Hippocampal formation (tissue), 2 donors: ENCODE data around the gene CSNK2A2.

Experiments
- DNase-seq, 2 donors: peaks; one replicate each; lab custom pipeline; 2025; lab: John Stamatoyannopoulos, UW

CSNK2A2 gene

GRCh38 chr16:58198803-58199411, 1.0 kb upstream of the CSNK2A2 start:
- DNase-seq: no peak

- DNase-seq: no peak
Observed at GRCh38 chr16:58197314-58198012, 443 bp downstream of the CSNK2A2 start.

GRCh38 chr16:58196898-58197313, 1.0 kb downstream of the CSNK2A2 start:
- DNase-seq: no peak

GRCh38 chr16:58195771-58196170, 2.1 kb downstream of the CSNK2A2 start:
- no peak for DNase-seq

GRCh38 chr16:58195344-58195743, 2.6 kb downstream of the CSNK2A2 start:
- no peak for DNase-seq

GRCh38 chr16:58194790-58195189, 3.1 kb downstream of the CSNK2A2 start:
- DNase-seq: no peak

GRCh38 chr16:58187665-58188421, 10.1 kb downstream of the CSNK2A2 start:
- no peak for DNase-seq

- DNase-seq: no peak
Observed at GRCh38 chr16:58187092-58187491, 10.8 kb downstream of the CSNK2A2 start.

- no peak for DNase-seq
Observed at GRCh38 chr16:58186176-58186944, 11.5 kb downstream of the CSNK2A2 start.

- DNase-seq: no peak
Observed at GRCh38 chr16:58177353-58177710, 20.6 kb downstream of the CSNK2A2 start.

GRCh38 chr16:58176608-58177352, 21.1 kb downstream of the CSNK2A2 start:
- no peak for DNase-seq

- DNase-seq: no peak
Observed at GRCh38 chr16:58170223-58170622, 27.7 kb downstream of the CSNK2A2 start.

GRCh38 chr16:58160855-58161254, 37.1 kb downstream of the CSNK2A2 start:
- no peak for DNase-seq

- DNase-seq: no peak
Observed at GRCh38 chr16:58158725-58159124, 39.2 kb downstream of the CSNK2A2 start.

GRCh38 chr16:58157951-58158540, 39.9 kb downstream of the CSNK2A2 start:
- DNase-seq: no peak

- no peak for DNase-seq
Observed at GRCh38 chr16:58157239-58157638, 40.7 kb downstream of the CSNK2A2 start.

GRCh38 chr16:58155839-58156238, 42.1 kb downstream of the CSNK2A2 start:
- no peak for DNase-seq

GRCh38 chr16:58154345-58154744, 43.6 kb downstream of the CSNK2A2 start:
- DNase-seq: no peak

- DNase-seq: no peak
Observed at GRCh38 chr16:58152246-58152868, 45.5 kb downstream of the CSNK2A2 start.

- DNase-seq: no peak
Observed at GRCh38 chr16:58148526-58148925, 49.4 kb downstream of the CSNK2A2 start.

- DNase-seq: no peak
Observed at GRCh38 chr16:58148099-58148498, 49.8 kb downstream of the CSNK2A2 start.
